K562 (cell line): Measurements from ENCODE around the gene GPC2. TPM values are rescaled to one million over a fixed set of nuclear protein-coding genes. Genes with fewer than 3 reads are reported as not detected.
"Not testable (repeated sequence)": the region's sequence is repeated elsewhere in the genome, so short reads cannot be mapped to it uniquely, and the experiment has no call there.

Experiments
- ATAC-seq: fragments of 200-7000 bp; cut with Tn5 transposase; 3 replicates; pipeline ENCODE4 v1.9.1; 2020; ENCODE audit warnings: moderate library complexity
- BruUV-seq: library from RNA; stranded (reverse); fragments of 400-500 nt; replicated peaks from 2 replicates; lab custom pipeline; 2021; lab: Mats Ljungman, UMichigan
- CTCF ChIA-PET: fragments of 300-600 bp; formaldehyde crosslinking; extraction: SDS; loops from one replicate; lab custom pipeline; 2021; ENCODE audit warnings: low intra/inter-chr PET ratio; lab: Yijun Ruan, JAX
- POLR2A ChIA-PET: fragments of 300-600, 350-650 bp; sonication (Branson Sonifier 250); formaldehyde crosslinking; extraction: SDS; loops from one replicate; lab custom pipeline; 2021; ENCODE audit warnings: antibody characterized with exemption, inconsistent platforms; lab: Yijun Ruan, JAX
- DNase-seq, 4 experiments: peaks; one replicate each; pipeline versions ENCODE4 v3.0.0 to v3.0.0-alpha.2; 2011 to 2018; ENCODE audit warnings: low spot score in 3 of 4, mixed read lengths in 3 of 4; ENCODE audit errors: extremely low read depth in 1 of 4
- FAIRE-seq: peaks from 2 replicates; lab custom pipeline; 2011; peaks lifted over from hg19 to GRCh38; lab: Jason Lieb, UNC
- H2AFZ ChIP-seq: 2 replicates; pipeline ENCODE4 v1.6.0; 2011; ENCODE audit warnings: low read depth, low read length, control low read depth, inconsistent platforms
- H3K27ac ChIP-seq: fragments of 200-600 bp; 3 replicates; pipeline ENCODE4 v1.8.0; 2011; ENCODE audit warnings: low read depth, mild to moderate bottlenecking, control low read depth, inconsistent platforms, low read length, moderate library complexity, mixed read lengths; ENCODE audit errors: extremely low read depth
- H3K27me3 ChIP-seq, 2 experiments: fragments of 300-600 bp in 1 of 2; 2 replicates in 1 of 2; 3 replicates in 1 of 2; pipeline versions ENCODE4 v1.6.0 to v1.8.0; 2011; ENCODE audit warnings: inconsistent platforms in 2 of 2, low read length in 2 of 2, mild to moderate bottlenecking in 1 of 2, mixed read lengths in 1 of 2, moderate library complexity in 1 of 2; ENCODE audit not compliant: control insufficient read depth in 2 of 2, insufficient read depth in 2 of 2
- H3K36me3 ChIP-seq: fragments of 300-600 bp; 3 replicates; pipeline ENCODE4 v1.8.0; 2011; ENCODE audit warnings: mild to moderate bottlenecking, low read length, inconsistent platforms; ENCODE audit not compliant: control insufficient read depth, insufficient read depth
- H3K4me1 ChIP-seq, 2 experiments: fragments of 200-600 bp in 1 of 2; replicated peaks in 1 of 2; 2 replicates in 1 of 2; 3 replicates in 1 of 2; pipeline versions ENCODE4 v1.5.1 to v1.8.0; 2011; ENCODE audit warnings: inconsistent platforms in 2 of 2, low read length in 2 of 2, mild to moderate bottlenecking in 1 of 2, mixed read lengths in 1 of 2, moderate library complexity in 1 of 2; ENCODE audit not compliant: control insufficient read depth in 2 of 2, insufficient read depth in 2 of 2
- H3K4me2 ChIP-seq: 2 replicates; pipeline ENCODE4 v1.6.1; 2011; ENCODE audit warnings: low read length, control low read depth, inconsistent platforms, mixed read lengths; ENCODE audit not compliant: insufficient read depth
- H3K4me3 ChIP-seq: fragments of 200-600 bp; sonication (generic), shearing (Covaris generic); 2 replicates; pipeline ENCODE4 v1.5.1; 2016; ENCODE audit warnings: control low read depth, inconsistent platforms
- H3K79me2 ChIP-seq: fragments of 200-600 bp; 3 replicates; pipeline ENCODE4 v1.8.0; 2011; ENCODE audit warnings: low read length, inconsistent platforms; ENCODE audit not compliant: control insufficient read depth, insufficient read depth
- H3K9ac ChIP-seq, 2 experiments: 2 replicates each; pipeline versions ENCODE4 v1.6.0 to v1.6.1; 2011; ENCODE audit warnings: low read depth in 2 of 2, low read length in 2 of 2, control low read depth in 1 of 2, inconsistent platforms in 1 of 2, mild to moderate bottlenecking in 1 of 2, mixed read lengths in 1 of 2; ENCODE audit not compliant: insufficient read depth in 1 of 2
- H3K9me1 ChIP-seq: one replicate; pipeline ENCODE4 v1.6.0; 2011; ENCODE audit warnings: inconsistent platforms, mild to moderate bottlenecking, low read length, moderate library complexity; ENCODE audit not compliant: control insufficient read depth, insufficient read depth
- H3K9me3 ChIP-seq: replicated peaks from 2 replicates; pipeline ENCODE4 v1.5.1; 2011; ENCODE audit warnings: low read depth, low read length, inconsistent platforms; ENCODE audit not compliant: control insufficient read depth, insufficient read depth
- H4K20me1 ChIP-seq: replicated peaks from 2 replicates; pipeline ENCODE4 v1.6.1; 2011; ENCODE audit warnings: low read length, inconsistent platforms, mixed read lengths; ENCODE audit not compliant: control insufficient read depth, insufficient read depth
- HNRNPUL1 ChIP-seq: fragments of 200-400 bp; formaldehyde crosslinking; IDR thresholded peaks from 2 replicates; pipeline ENCODE4 v1.6.1; 2017; ENCODE audit warnings: low read length
- NCOA2 ChIP-seq, 2 experiments: fragments of 450-650 bp; IDR thresholded peaks; 2 replicates each; pipeline ENCODE4 v1.6.1; 2018; ENCODE audit warnings: mild to moderate bottlenecking in 2 of 2, moderate library complexity in 1 of 2; ENCODE audit not compliant: partially characterized antibody in 2 of 2
- POLR2G ChIP-seq: fragments of 200-400 bp; formaldehyde crosslinking; IDR thresholded peaks from 2 replicates; pipeline ENCODE4 v1.6.1; 2017; ENCODE audit warnings: low read depth, mild to moderate bottlenecking, antibody characterized with exemption, low read length, moderate library complexity
- WGBS: fragments of 100-300 bp; shearing (Covaris generic); methylation state at CpG from one replicate; pipeline ENCODE4 v1.1.6; 2016; ENCODE audit warnings: low coverage, mixed read lengths; ENCODE audit not compliant: insufficient coverage; ENCODE audit errors: missing lambda C conversion rate; 5-methylcytosine and 5-hydroxymethylcytosine counted together
- in situ Hi-C: fragments of 300-500 bp; cut with MboI; formaldehyde crosslinking; loops from 4 replicates; pipeline ENCODE4 v1.15.0; 2018; ENCODE audit warnings: inconsistent platforms, mixed read lengths
- intact Hi-C: fragments of 100-400 bp; cut with micrococcal nuclease; formaldehyde crosslinking; loops from 2 replicates; pipeline ENCODE4 v1.14.2; 2022
- polyA plus RNA-seq, 8 experiments: library from polyadenylated mRNA; depleted of rRNA in 4 of 8; stranded (reverse) in 5 of 8; unstranded in 3 of 8; fragments of >200 nt; fragmentation: Nextera tagmentation in 2 of 8; fragmentation: Illumina TruSeq in 1 of 8; extraction: Ambion mirVana in 2 of 8; extraction: Trizol in 1 of 8; gene quantifications; 2 replicates each; pipeline versions ENCODE4 v1.2.1 to v1.2.3, GENCODE V29; 2011 to 2014; ENCODE audit warnings: inconsistent platforms in 1 of 8, missing spikeins in 1 of 8
- total RNA-seq, 7 experiments: library from RNA; depleted of rRNA in 6 of 7; stranded (reverse); fragments of >200 nt in 6 of 7; fragmentation: Illumina TruSeq in 2 of 7; extraction: Trizol in 2 of 7; gene quantifications; 2 replicates each; pipeline versions ENCODE4 v1.2.1 to v1.2.3, GENCODE V29; 2011 to 2021; ENCODE audit warnings: low replicate concordance in 1 of 7

GPC2 gene
- total and polyA plus RNA-seq, 9 of the 15 experiments (the other 6 are each of a cell fraction or from before 2014, with no cell fraction given): 0.06 to 7.7 (median 1.4) TPM; not detected in 1

DNA sequence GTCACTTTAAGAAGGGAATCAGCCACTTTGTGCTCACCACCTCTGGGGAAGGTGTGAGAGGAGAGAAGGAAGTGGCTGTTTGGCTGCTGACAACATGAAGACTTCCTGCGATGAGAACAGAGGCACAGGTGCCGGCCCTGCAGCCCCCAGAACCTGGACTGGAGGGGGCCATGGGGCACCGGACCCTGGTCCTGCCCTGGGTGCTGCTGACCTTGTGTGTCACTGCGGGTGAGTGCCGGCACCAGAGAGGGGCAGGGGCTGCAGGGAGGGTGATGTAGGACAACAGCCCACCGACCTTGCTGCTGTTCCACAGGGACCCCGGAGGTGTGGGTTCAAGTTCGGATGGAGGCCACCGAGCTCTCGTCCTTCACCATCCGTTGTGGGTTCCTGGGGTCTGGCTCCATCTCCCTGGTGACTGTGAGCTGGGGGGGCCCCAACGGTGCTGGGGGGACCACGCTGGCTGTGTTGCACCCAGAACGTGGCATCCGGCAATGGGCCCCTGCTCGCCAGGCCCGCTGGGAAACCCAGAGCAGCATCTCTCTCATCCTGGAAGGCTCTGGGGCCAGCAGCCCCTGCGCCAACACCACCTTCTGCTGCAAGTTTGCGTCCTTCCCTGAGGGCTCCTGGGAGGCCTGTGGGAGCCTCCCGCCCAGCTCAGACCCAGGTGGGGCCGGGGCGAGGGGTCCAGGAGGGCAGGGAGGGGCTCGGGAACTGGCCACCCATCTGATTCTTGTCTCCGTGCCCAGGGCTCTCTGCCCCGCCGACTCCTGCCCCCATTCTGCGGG lies 42.8 kb upstream of the GPC2 start, which contains the start of gene PVRIG:
PVRIG (plus strand) TSS at position 149 of the 785 bp plus-strand sequence; CDS start at position 171, 22 bp downstream.
- H3K79me2 ChIP-seq, ATAC-seq, H3K36me3 ChIP-seq, H3K9me1 ChIP-seq, FAIRE-seq, H3K9me3 ChIP-seq, H3K4me3 ChIP-seq, H3K4me2 ChIP-seq, H3K27ac ChIP-seq, BruUV-seq, H4K20me1 ChIP-seq, H3K27me3 ChIP-seq, H2AFZ ChIP-seq, DNase-seq, POLR2A ChIA-PET: not testable (repeated sequence)
- H3K4me1 ChIP-seq: peaks cover 4 to 17% of the 10 kb centered on the region in 2 experiments; a peak in 4 of 5 replicates
- CTCF ChIA-PET: interaction anchor here (5.3 kb wide), 1 partner anchor 88 kb away, joined by 54 read pairs; no protein-coding TSS in a partner anchor
- in situ Hi-C loops (loop anchor here (5.0 to 10.0 kb wide), 2 partner anchors 122 to 225 kb away; no protein-coding TSS in a partner anchor), intact Hi-C loops (loop anchor here (10.0 kb wide), 1 partner anchor 225 kb away; no protein-coding TSS in a partner anchor)
- TF ChIP-seq POLR2G: peak; percentile 48; the same call in 1 of the 2 replicates
- 57% methylated on average over 15 of the region's 27 CpGs for WGBS
- peak within 1 kb of the TSS in 1 of 2 experiments; percentile 36; a peak in 1 of 4 replicates for H3K9ac ChIP-seq

- FAIRE-seq: no peak
- Histone ChIP-seq H3K36me3 (no peaks in the 10 kb centered on the region), H3K27me3 (no peaks in the 10 kb centered on the region), H3K9me3 (no peaks in the 10 kb centered on the region), H3K27ac (no peak overlapping the region), H2AFZ (no peak overlapping the region), H3K4me3 (no peak overlapping the region), H3K4me1 (peaks cover 4 to 17% of the 10 kb centered on the region in 2 experiments; a peak in 4 of 5 replicates), H3K9me1 (no peaks in the 10 kb centered on the region), H3K79me2 (no peaks in the 10 kb centered on the region), H4K20me1 (no peaks in the 10 kb centered on the region), H3K4me2 (no peak overlapping the region), H3K9ac (no peak overlapping the region)
- no peak for TF ChIP-seq HNRNPUL1
- no peak for TF ChIP-seq NCOA2 (IDR thresholded peaks at IDR 0.05; ENCODE audit: partially characterized antibody in 2 of 2)
- no TSS peak for BruUV-seq
- DNase-seq: no peak
- ChIA-PET POLR2A (no interaction called here), CTCF (interaction anchor here (5.3 kb wide), 1 partner anchor 87 kb away, joined by 54 read pairs; no protein-coding TSS in a partner anchor)
- intact Hi-C loops (loop anchor here (10.0 kb wide), 1 partner anchor 225 kb away; no protein-coding TSS in a partner anchor), in situ Hi-C loops (loop anchor here (5.0 to 10.0 kb wide), 2 partner anchors 123 to 225 kb away; no protein-coding TSS in a partner anchor)
- ATAC-seq: no peak
- 45% methylated on average over 7 of the region's 10 CpGs for WGBS
Observed at GRCh38 chr7:100219271-100219737, 42.1 kb upstream of the GPC2 start.
